Mucosa of descending colon (tissue), 3 donors: ENCODE results near the gene SPECC1. TPM values are rescaled to one million over a fixed set of nuclear protein-coding genes. Genes with fewer than 3 reads are reported as not detected.

Source experiments
- ATAC-seq: fragments of 200-7000 bp; cut with Tn5 transposase; one replicate; pipeline ENCODE4 v1.9.1; 2020; ENCODE audit warnings: mild to moderate bottlenecking, moderate library complexity
- DNase-seq, 3 donors: peaks; one replicate each; pipeline ENCODE4 v3.0.0-alpha.2; 2020
- H3K36me3 ChIP-seq: fragments of 200-600 bp; one replicate; pipeline ENCODE4 v1.8.0; 2021; ENCODE audit warnings: low read depth, mild to moderate bottlenecking
- H3K4me1 ChIP-seq: fragments of 200-600 bp; one replicate; pipeline ENCODE4 v1.8.0; 2021; ENCODE audit warnings: low read depth, mild to moderate bottlenecking
- H3K4me3 ChIP-seq: fragments of 200-600 bp; one replicate; pipeline ENCODE4 v1.8.0; 2021; ENCODE audit warnings: mild to moderate bottlenecking
- H3K9me3 ChIP-seq: fragments of 200-600 bp; one replicate; pipeline ENCODE4 v1.8.0; 2021; ENCODE audit warnings: mild to moderate bottlenecking
- intact Hi-C, 2 donors: fragments of 100-400 bp; cut with DNase I in 1 of 2; cut with micrococcal nuclease in 1 of 2; formaldehyde crosslinking; loops; one replicate each; pipeline versions ENCODE4 v1.11.0 to v1.11.1; 2022; cut with DNase I, micrococcal nuclease
- total RNA-seq, 3 donors: library from RNA; stranded (reverse); fragmentation: NEBNext Ultra II Directional in 2 of 3; extraction: Animal tissue kit (Norgen Biotek cat#: 25700) in 2 of 3; gene quantifications; one replicate each; pipeline versions ENCODE4 v1.2.1 to v1.2.4, GENCODE V29; 2021 to 2023
- TF ChIP-seq, protein P1 (sequence below): fragments of 200-600 bp; IDR thresholded peaks from one replicate; pipeline ENCODE4 v1.8.0; 2022; ENCODE audit warnings: antibody characterized with exemption, mild to moderate bottlenecking
- donor health status: DM: no; HTN: no; CAD: no; lungs with moderate emphysema.
- donor health status: DM: no; HTN: no; CAD: no.
- donor health status: DM: no; HTN: yes; CAD: no.

The SPECC1 gene
- total RNA-seq, 3 donors from 2014 or later, result 36.2 to 86.3 (median 85.7) TPM

DNA sequence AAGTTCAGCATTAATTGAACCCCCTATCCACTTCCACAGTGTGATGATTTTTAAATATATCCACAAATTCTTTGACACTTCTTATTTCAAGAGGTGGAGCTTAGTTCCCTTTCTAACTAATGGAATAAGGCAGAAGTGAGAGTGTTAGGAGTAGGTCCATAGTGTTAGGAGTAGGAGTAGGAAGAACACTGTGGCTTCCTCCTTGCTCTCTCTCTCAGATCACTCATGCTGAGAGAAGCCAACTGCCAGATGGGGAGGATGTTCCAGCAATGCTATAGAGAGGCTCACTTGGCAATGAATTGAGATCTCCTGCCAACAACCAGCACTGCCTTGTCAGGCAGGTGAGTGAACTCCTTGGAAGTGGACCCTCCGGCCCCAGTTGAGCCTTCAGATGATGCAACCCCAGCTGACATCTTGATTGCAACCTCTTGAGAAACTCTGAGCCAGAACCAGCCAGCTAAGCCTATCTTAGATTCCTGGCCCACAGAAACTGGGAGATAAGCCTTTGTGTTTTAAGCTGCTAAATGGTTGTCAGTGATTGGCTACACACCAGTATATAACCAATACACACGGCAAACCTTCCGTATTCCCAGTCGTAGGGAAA, 44.3 kb downstream of the SPECC1 start:
- ATAC-seq, result no peak
- intact Hi-C loops, result no loop called here

DNA sequence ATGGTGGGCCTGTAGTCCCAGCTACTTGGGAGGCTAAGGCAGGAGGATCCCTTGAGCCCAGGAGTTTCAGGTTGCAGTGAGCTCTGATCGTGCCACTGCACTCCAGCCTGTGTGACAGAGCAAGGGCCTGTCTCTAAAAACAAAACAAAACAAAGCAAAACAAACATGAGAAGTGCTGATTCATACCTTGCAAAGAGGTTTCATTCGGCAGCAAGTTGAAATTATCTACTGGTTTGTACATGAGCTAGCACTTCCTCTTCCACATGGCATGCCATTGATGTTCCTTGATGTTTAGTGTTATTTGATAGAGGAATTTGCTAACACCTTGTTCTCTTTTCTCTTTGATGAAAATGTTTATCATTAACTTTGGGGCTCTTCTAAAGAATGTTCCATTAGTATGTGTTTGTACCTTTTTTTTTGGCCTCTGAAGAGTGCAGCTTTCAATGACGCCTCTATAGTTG, 50.6 kb downstream of the SPECC1 start:
- TF ChIP-seq, protein P1, sequence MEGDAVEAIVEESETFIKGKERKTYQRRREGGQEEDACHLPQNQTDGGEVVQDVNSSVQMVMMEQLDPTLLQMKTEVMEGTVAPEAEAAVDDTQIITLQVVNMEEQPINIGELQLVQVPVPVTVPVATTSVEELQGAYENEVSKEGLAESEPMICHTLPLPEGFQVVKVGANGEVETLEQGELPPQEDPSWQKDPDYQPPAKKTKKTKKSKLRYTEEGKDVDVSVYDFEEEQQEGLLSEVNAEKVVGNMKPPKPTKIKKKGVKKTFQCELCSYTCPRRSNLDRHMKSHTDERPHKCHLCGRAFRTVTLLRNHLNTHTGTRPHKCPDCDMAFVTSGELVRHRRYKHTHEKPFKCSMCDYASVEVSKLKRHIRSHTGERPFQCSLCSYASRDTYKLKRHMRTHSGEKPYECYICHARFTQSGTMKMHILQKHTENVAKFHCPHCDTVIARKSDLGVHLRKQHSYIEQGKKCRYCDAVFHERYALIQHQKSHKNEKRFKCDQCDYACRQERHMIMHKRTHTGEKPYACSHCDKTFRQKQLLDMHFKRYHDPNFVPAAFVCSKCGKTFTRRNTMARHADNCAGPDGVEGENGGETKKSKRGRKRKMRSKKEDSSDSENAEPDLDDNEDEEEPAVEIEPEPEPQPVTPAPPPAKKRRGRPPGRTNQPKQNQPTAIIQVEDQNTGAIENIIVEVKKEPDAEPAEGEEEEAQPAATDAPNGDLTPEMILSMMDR, result no peak
- intact Hi-C loops, result no loop called here
- Histone ChIP-seq H3K4me1 (no peaks in the 10 kb centered on the region), H3K9me3 (no peaks in the 10 kb centered on the region), H3K36me3 (no peaks in the 10 kb centered on the region), H3K4me3 (no peak overlapping the region)
- DNase-seq, result no peak
- ATAC-seq, result no peak

More for the DNA sequence above, 44.3 kb downstream of the SPECC1 start:
- no peak overlapping the region for H3K4me3 ChIP-seq
- H3K9me3 ChIP-seq, result no peaks in the 10 kb centered on the region
- TF ChIP-seq, protein P1, result no peak
- no peak for DNase-seq
- no peaks in the 10 kb centered on the region for H3K36me3 ChIP-seq
- H3K4me1 ChIP-seq, result no peaks in the 10 kb centered on the region

DNA sequence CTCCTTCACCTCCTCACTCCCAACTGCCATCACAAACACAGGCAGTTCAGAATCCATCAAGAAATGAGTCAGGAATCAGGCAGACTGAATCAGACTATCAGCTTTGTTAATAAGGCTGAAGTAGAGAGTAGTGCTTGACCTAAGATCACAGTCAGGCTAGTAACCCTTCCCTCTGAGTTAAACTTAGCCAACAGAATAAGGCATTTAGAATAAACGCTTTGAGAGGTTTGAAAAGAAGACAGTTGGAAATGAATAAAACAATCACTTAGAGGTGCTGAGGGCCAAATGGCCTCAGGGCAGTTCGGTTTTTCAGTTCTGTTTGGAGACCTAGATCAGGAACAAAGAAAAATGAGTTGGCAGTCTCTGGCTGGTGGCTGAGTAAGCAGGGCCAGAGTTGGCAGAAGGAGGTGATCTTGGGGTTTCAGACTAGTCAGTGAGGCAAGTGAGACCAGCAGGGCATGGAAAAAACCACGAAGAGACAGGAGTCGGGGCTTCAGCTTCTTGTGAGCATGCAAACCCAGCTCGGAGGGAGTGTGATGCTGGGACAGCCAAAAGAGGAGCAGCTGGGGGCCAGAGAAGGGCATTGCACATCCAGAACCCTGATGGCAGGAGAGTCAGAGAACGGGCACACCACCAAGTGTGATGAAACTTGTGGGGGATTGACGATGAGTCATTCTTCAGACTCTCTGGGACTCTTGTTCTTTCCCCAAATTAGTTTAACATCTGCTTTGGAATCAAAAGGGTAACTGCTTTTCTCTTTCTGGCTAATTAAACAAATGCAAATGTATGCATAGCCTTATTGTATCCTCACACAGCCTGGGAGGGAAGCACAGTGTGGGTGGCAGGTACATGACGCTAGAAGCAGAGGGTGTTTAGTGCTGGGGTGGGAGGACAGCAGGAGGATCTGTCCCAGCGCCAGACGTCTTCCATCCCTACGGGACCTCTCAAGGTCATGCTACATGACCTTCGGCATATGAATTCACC, 54.8 kb downstream of the SPECC1 start:
- no peaks in the 10 kb centered on the region for H3K9me3 ChIP-seq
- H3K4me3 ChIP-seq, result no peak overlapping the region
- TF ChIP-seq, protein P1, result no peak
- no peaks in the 10 kb centered on the region for H3K4me1 ChIP-seq
- DNase-seq (peak; percentile 42 to 66 (median 43)), ATAC-seq (peak; percentile 39)
- intact Hi-C loops, result no loop called here
- H3K36me3 ChIP-seq, result no peaks in the 10 kb centered on the region

DNA sequence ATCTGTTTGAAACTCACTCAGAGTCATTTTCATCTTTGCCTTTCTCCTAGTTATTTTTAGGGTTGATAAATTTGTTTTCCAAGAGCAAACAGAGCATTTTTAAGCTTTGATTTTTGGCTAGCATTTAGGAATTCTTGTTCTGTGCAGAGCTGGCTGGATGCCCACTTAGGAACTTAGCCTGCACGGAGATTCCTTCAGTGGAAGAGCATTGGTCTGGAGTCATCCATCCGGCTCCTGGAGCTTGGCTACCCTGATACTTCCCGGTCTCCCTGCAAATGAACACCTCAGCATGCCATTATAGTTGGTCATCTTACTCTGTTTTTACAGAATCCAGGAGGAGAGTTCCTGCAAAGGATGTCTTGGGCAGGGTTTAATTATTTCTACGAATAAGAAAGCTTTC, 57.1 kb downstream of the SPECC1 start:
- DNase-seq (no peak), ATAC-seq (no peak)
- H3K9me3 ChIP-seq, result no peaks in the 10 kb centered on the region
- TF ChIP-seq, protein P1, result no peak
- intact Hi-C loops, result no loop called here
- no peaks in the 10 kb centered on the region for H3K36me3 ChIP-seq
- H3K4me3 ChIP-seq, result no peak overlapping the region
- no peaks in the 10 kb centered on the region for H3K4me1 ChIP-seq

DNA sequence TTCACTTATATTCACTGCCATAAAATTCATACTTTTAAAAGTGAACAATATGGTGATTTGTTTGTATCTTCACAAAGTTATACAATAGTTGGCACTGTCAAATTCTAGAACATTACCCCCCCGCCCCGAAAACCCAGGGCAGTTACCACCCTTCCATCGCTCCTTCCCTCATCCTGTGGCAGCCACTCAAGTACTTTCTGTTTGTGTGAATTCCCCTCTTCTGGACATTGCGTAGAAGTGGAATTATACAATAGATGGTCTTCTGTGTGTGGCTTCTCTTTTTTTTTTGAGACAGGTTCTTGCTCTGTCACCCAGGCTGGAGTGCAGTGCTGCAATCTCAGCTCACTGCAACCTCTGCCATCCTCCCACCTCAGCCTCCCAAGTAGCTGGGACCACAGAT, 58.6 kb downstream of the SPECC1 start:
- H3K36me3 ChIP-seq, result no peaks in the 10 kb centered on the region
- TF ChIP-seq, protein P1, result no peak
- no peaks in the 10 kb centered on the region for H3K4me1 ChIP-seq
- DNase-seq (no peak), ATAC-seq (no peak)
- intact Hi-C loops, result no loop called here
- H3K9me3 ChIP-seq, result no peaks in the 10 kb centered on the region
- no peak overlapping the region for H3K4me3 ChIP-seq
